ENCODE data around the gene HCN2. TPM values are rescaled to one million over a fixed set of nuclear protein-coding genes. Genes with fewer than 3 reads are reported as not detected.

Gene HCN2
- total RNA-seq, 2 experiments from 2014 or later: 2.1 TPM

GRCh38 chr19:621819-622218, 32.1 kb downstream of the HCN2 start:
- peaks cover 46% of the 10 kb centered on the region for H3K36me3 Mint-ChIP-seq (ENCODE audit: low read depth)
- no peaks in the 10 kb centered on the region for H3K9me3 Mint-ChIP-seq
- H3K27ac Mint-ChIP-seq: no peak overlapping the region
- H3K4me3 ChIP-seq (ENCODE audit: low read length): no peak overlapping the region
- H3K9me3 ChIP-seq (ENCODE audit: control insufficient read depth in 1 of 2, insufficient read depth in 1 of 2, low read length in 2 of 2): no peaks in the 10 kb centered on the region
- H3K27me3 Mint-ChIP-seq: no peaks in the 10 kb centered on the region
- ATAC-seq (ENCODE audit: poor library complexity) (no peak), DNase-seq (peak in 1 of 14 experiments; percentile 19)
- ChIA-PET POLR2A (no interaction called here), CTCF (interaction anchor here (0.9 kb wide), 1 partner anchor 111 kb away, joined by 4 read pairs; no protein-coding TSS in a partner anchor)
- intact Hi-C loops (cut with DNase I, micrococcal nuclease): no loop called here
- H3K36me3 ChIP-seq (ENCODE audit: insufficient read depth, low read length): peaks cover 60% of the 10 kb centered on the region
- TF ChIP-seq, protein P1, sequence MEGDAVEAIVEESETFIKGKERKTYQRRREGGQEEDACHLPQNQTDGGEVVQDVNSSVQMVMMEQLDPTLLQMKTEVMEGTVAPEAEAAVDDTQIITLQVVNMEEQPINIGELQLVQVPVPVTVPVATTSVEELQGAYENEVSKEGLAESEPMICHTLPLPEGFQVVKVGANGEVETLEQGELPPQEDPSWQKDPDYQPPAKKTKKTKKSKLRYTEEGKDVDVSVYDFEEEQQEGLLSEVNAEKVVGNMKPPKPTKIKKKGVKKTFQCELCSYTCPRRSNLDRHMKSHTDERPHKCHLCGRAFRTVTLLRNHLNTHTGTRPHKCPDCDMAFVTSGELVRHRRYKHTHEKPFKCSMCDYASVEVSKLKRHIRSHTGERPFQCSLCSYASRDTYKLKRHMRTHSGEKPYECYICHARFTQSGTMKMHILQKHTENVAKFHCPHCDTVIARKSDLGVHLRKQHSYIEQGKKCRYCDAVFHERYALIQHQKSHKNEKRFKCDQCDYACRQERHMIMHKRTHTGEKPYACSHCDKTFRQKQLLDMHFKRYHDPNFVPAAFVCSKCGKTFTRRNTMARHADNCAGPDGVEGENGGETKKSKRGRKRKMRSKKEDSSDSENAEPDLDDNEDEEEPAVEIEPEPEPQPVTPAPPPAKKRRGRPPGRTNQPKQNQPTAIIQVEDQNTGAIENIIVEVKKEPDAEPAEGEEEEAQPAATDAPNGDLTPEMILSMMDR (IDR thresholded peaks at IDR 0.05): no peak
- no peaks in the 10 kb centered on the region for H3K4me1 ChIP-seq (ENCODE audit: insufficient read depth, low read length)
- H3K4me1 Mint-ChIP-seq (ENCODE audit: low read depth): no peaks in the 10 kb centered on the region
- H3K27ac ChIP-seq (ENCODE audit: low read depth in 1 of 2, low read length in 2 of 2): no peak overlapping the region
- H3K27me3 ChIP-seq (ENCODE audit: control insufficient read depth in 1 of 2, insufficient read depth in 2 of 2, low read length in 2 of 2): no peaks in the 10 kb centered on the region
- H3K4me3 Mint-ChIP-seq: no peak overlapping the region

- TF ChIP-seq, protein P1 (IDR thresholded peaks at IDR 0.05): no peak
- POLR2A ChIA-PET: interaction anchor here (0.6 kb wide), 1 partner anchor 44 kb away, joined by 4 read pairs; no protein-coding TSS in a partner anchor
- intact Hi-C loops (cut with DNase I, micrococcal nuclease): no loop called here
- Histone ChIP-seq H3K9me3 (ENCODE audit: control insufficient read depth in 1 of 2, insufficient read depth in 1 of 2, low read length in 2 of 2) (no peaks in the 10 kb centered on the region), H3K36me3 (ENCODE audit: insufficient read depth, low read length) (peaks cover 57% of the 10 kb centered on the region), H3K27me3 (ENCODE audit: control insufficient read depth in 1 of 2, insufficient read depth in 2 of 2, low read length in 2 of 2) (no peaks in the 10 kb centered on the region), H3K4me1 (ENCODE audit: insufficient read depth, low read length) (no peaks in the 10 kb centered on the region), H3K4me3 (ENCODE audit: low read length) (no peak overlapping the region), H3K27ac (ENCODE audit: low read depth in 1 of 2, low read length in 2 of 2) (no peak overlapping the region)
- DNase-seq: peak in 1 of 14 experiments; percentile 18
- H3K27ac Mint-ChIP-seq: no peak overlapping the region
- H3K4me1 Mint-ChIP-seq (ENCODE audit: low read depth): no peaks in the 10 kb centered on the region
- CTCF ChIA-PET: interaction anchor here (0.9 kb wide), 1 partner anchor 112 kb away, joined by 4 read pairs; no protein-coding TSS in a partner anchor
- H3K36me3 Mint-ChIP-seq (ENCODE audit: low read depth): peaks cover 42% of the 10 kb centered on the region
- no peaks in the 10 kb centered on the region for H3K27me3 Mint-ChIP-seq
- no peak for ATAC-seq (ENCODE audit: poor library complexity)
- H3K9me3 Mint-ChIP-seq: no peaks in the 10 kb centered on the region
- no peak overlapping the region for H3K4me3 Mint-ChIP-seq
These were observed 33.0 kb downstream of the HCN2 start for GRCh38 chr19:622666-623065.

- H3K36me3 ChIP-seq (ENCODE audit: insufficient read depth, low read length): peaks cover 57% of the 10 kb centered on the region
- CTCF ChIA-PET: interaction anchor here (1.2 kb wide), 1 partner anchor 39 kb away, joined by 3 read pairs; no protein-coding TSS in a partner anchor
- Mint-ChIP-seq H3K27me3 (no peaks in the 10 kb centered on the region), H3K4me1 (ENCODE audit: low read depth) (no peaks in the 10 kb centered on the region), H3K9me3 (no peaks in the 10 kb centered on the region), H3K36me3 (ENCODE audit: low read depth) (peaks cover 39% of the 10 kb centered on the region), H3K4me3 (no peak overlapping the region), H3K27ac (no peak overlapping the region)
- no peak overlapping the region for H3K4me3 ChIP-seq (ENCODE audit: low read length)
- no peaks in the 10 kb centered on the region for H3K4me1 ChIP-seq (ENCODE audit: insufficient read depth, low read length)
- POLR2A ChIA-PET: interaction anchor here (0.6 kb wide), 1 partner anchor 43 kb away, joined by 4 read pairs; no protein-coding TSS in a partner anchor
- no peak overlapping the region for H3K27ac ChIP-seq (ENCODE audit: low read depth in 1 of 2, low read length in 2 of 2)
- intact Hi-C loops (cut with DNase I, micrococcal nuclease): no loop called here
- ATAC-seq (ENCODE audit: poor library complexity): no peak
- no peaks in the 10 kb centered on the region for H3K27me3 ChIP-seq (ENCODE audit: control insufficient read depth in 1 of 2, insufficient read depth in 2 of 2, low read length in 2 of 2)
- H3K9me3 ChIP-seq (ENCODE audit: control insufficient read depth in 1 of 2, insufficient read depth in 1 of 2, low read length in 2 of 2): peaks cover 0 to 3% of the 10 kb centered on the region in 2 experiments
- TF ChIP-seq, protein P1 (IDR thresholded peaks at IDR 0.05): no peak
- no peak for DNase-seq
These were observed 33.7 kb downstream of the HCN2 start for GRCh38 chr19:623175-623916.

All from CD4-positive, alpha-beta T cell (primary cell).